Tibial nerve (tissue), 4 donors: Measurements from ENCODE around the gene PLPPR3. TPM values are rescaled to one million over a fixed set of nuclear protein-coding genes. Genes with fewer than 3 reads are reported as not detected.
"Not testable (repeated sequence)": the region's sequence is repeated elsewhere in the genome, so short reads cannot be mapped to it uniquely, and the experiment has no call there.

Experiments used
- DNase-seq, 2 donors: peaks; one replicate each; pipeline ENCODE4 v3.0.0-alpha.2; 2019; ENCODE audit warnings: low spot score in 2 of 2
- H3K27ac ChIP-seq, 4 donors: fragments of 200-600 bp; sonication (generic) in 3 of 4; one replicate each; pipeline ENCODE4 v1.5.1; 2017 to 2019; ENCODE audit warnings: mild to moderate bottlenecking in 1 of 4
- H3K27me3 ChIP-seq, 2 donors: fragments of 200-600 bp; sonication (generic) in 1 of 2; one replicate each; pipeline versions ENCODE4 v1.5.1 to v1.6.0; 2017 to 2019
- H3K36me3 ChIP-seq, 3 donors: fragments of 200-600 bp; sonication (generic); one replicate each; pipeline ENCODE4 v1.5.1; 2018 to 2019
- H3K4me1 ChIP-seq, 4 donors: fragments of 200-600 bp; sonication (generic) in 3 of 4; one replicate each; pipeline ENCODE4 v1.5.1; 2017 to 2019
- H3K4me3 ChIP-seq, 4 donors: fragments of 200-600 bp; sonication (generic) in 3 of 4; one replicate each; pipeline ENCODE4 v1.5.1; 2017 to 2019; ENCODE audit warnings: mild to moderate bottlenecking in 1 of 4, moderate library complexity in 1 of 4
- H3K9me3 ChIP-seq, 4 donors: fragments of 200-600 bp; sonication (generic) in 3 of 4; one replicate each; pipeline ENCODE4 v1.5.1; 2017 to 2019
- CTCF ChIP-seq, 5 experiments: fragments of 200-600 bp in 3 of 5; fragments of 450-650 bp in 2 of 5; sonication (generic) in 3 of 5; IDR thresholded peaks; one replicate each; pipeline ENCODE4 v1.5.1; 2016 to 2019; ENCODE audit warnings: antibody characterized with exemption in 5 of 5, mild to moderate bottlenecking in 3 of 5, moderate library complexity in 2 of 5
- EP300 ChIP-seq, 2 donors: sonication (generic); formaldehyde crosslinking; IDR thresholded peaks; one replicate each; pipeline ENCODE4 v1.6.1; 2017; ENCODE audit warnings: antibody characterized with exemption in 2 of 2, mild to moderate bottlenecking in 1 of 2
- POLR2A ChIP-seq, 2 donors: fragments of 450-650 bp; IDR thresholded peaks; one replicate each; pipeline ENCODE4 v1.6.1; 2017; ENCODE audit warnings: antibody characterized with exemption in 2 of 2, mild to moderate bottlenecking in 2 of 2, moderate library complexity in 2 of 2
- WGBS, 2 donors: methylation state at CpG; one replicate each; pipeline ENCODE4 v1.1.5; 2018; 5-methylcytosine and 5-hydroxymethylcytosine counted together
- total RNA-seq, 4 donors: library from RNA; depleted of rRNA; stranded (reverse); fragments of >200 nt; gene quantifications; one replicate each; pipeline ENCODE4 v1.1.0, GENCODE V29; 2016

Gene PLPPR3
- total RNA-seq, 4 donors from 2014 or later = not detected

- peaks cover 0 to 73% of the 10 kb centered on the region in 2 donors for H3K27me3 ChIP-seq
- H3K4me1 ChIP-seq = peaks cover 0 to 42% (median 9%) of the 10 kb centered on the region in 4 donors
- TF ChIP-seq EP300 (IDR thresholded peaks at IDR 0.05) (no peak), CTCF (IDR thresholded peaks at IDR 0.05) (no peak), POLR2A (IDR thresholded peaks at IDR 0.05) (no peak)
- no peaks in the 10 kb centered on the region for H3K36me3 ChIP-seq
- no peaks in the 10 kb centered on the region for H3K9me3 ChIP-seq
- WGBS, 2 donors = 76 to 80% methylated on average over 9 of the region's 9 CpGs
- peak overlapping the region in 2 of 4 donors; percentile 75 to 87 for H3K27ac ChIP-seq
- H3K4me3 ChIP-seq = no peak overlapping the region
- DNase-seq = no peak
These were observed 36.5 kb upstream of the PLPPR3 start for GRCh38 chr19:858284-858683.

GRCh38 chr19:855566-856120 lies 33.9 kb upstream of the PLPPR3 start:
- DNase-seq = no peak
- peaks cover 0 to 73% of the 10 kb centered on the region in 2 donors for H3K27me3 ChIP-seq
- no peaks in the 10 kb centered on the region for H3K36me3 ChIP-seq
- no peak for TF ChIP-seq POLR2A (IDR thresholded peaks at IDR 0.05)
- no peak for TF ChIP-seq CTCF (IDR thresholded peaks at IDR 0.05)
- no peak for TF ChIP-seq EP300 (IDR thresholded peaks at IDR 0.05)
- 66 to 83% methylated on average over 18 to 28 of the region's 40 CpGs for WGBS, 2 donors
- no peak overlapping the region for H3K27ac ChIP-seq
- no peaks in the 10 kb centered on the region for H3K9me3 ChIP-seq
- H3K4me3 ChIP-seq = no peak overlapping the region
- peaks cover 0 to 42% (median 2%) of the 10 kb centered on the region in 4 donors for H3K4me1 ChIP-seq

GRCh38 chr19:855142-855541 lies 33.4 kb upstream of the PLPPR3 start:
- 90 to 91% methylated on average over 11 to 12 of the region's 12 CpGs for WGBS, 2 donors
- TF ChIP-seq POLR2A (IDR thresholded peaks at IDR 0.05) = no peak
- no peak for TF ChIP-seq CTCF (IDR thresholded peaks at IDR 0.05)
- TF ChIP-seq EP300 (IDR thresholded peaks at IDR 0.05) = no peak
- Histone ChIP-seq H3K4me1 (peaks cover 0 to 42% (median 3%) of the 10 kb centered on the region in 4 donors), H3K4me3 (no peak overlapping the region), H3K9me3 (no peaks in the 10 kb centered on the region), H3K27me3 (peaks cover 0 to 69% of the 10 kb centered on the region in 2 donors), H3K27ac (no peak overlapping the region), H3K36me3 (no peaks in the 10 kb centered on the region)
- no peak for DNase-seq

- no peak for DNase-seq
- H3K4me3 ChIP-seq = no peak overlapping the region
- peaks cover 0 to 42% (median 3%) of the 10 kb centered on the region in 4 donors for H3K4me1 ChIP-seq
- H3K27ac ChIP-seq = no peak overlapping the region
- H3K27me3 ChIP-seq = peaks cover 0 to 63% of the 10 kb centered on the region in 2 donors
- H3K36me3 ChIP-seq = no peaks in the 10 kb centered on the region
- no peaks in the 10 kb centered on the region for H3K9me3 ChIP-seq
- 74 to 81% methylated on average over 6 of the region's 6 CpGs for WGBS, 2 donors
- TF ChIP-seq POLR2A (IDR thresholded peaks at IDR 0.05) = no peak
- no peak for TF ChIP-seq CTCF (IDR thresholded peaks at IDR 0.05)
- TF ChIP-seq EP300 (IDR thresholded peaks at IDR 0.05) = no peak
These were observed 32.8 kb upstream of the PLPPR3 start for GRCh38 chr19:854549-854948.

GRCh38 chr19:853614-854220 lies 32.0 kb upstream of the PLPPR3 start:
- H3K36me3 ChIP-seq, DNase-seq, H3K9me3 ChIP-seq, H3K27ac ChIP-seq, H3K4me3 ChIP-seq: not testable (repeated sequence)
- WGBS, 2 donors = 82 to 86% methylated on average over 8 to 11 of the region's 17 CpGs
- peaks cover 0 to 64% of the 10 kb centered on the region in 2 donors for H3K27me3 ChIP-seq
- H3K4me1 ChIP-seq = peaks cover 0 to 34% (median 3%) of the 10 kb centered on the region in 4 donors
